Vagina (tissue), 2 donors: ENCODE data around the gene RFK.

ENCODE experiments used
- POLR2A ChIP-seq, 2 donors: fragments of 450-650 bp; IDR thresholded peaks; one replicate each; pipeline ENCODE4 v1.6.1; 2017; ENCODE audit warnings: antibody characterized with exemption in 2 of 2, mild to moderate bottlenecking in 2 of 2, moderate library complexity in 2 of 2
- POLR2AphosphoS5 ChIP-seq, 2 donors: sonication (generic); formaldehyde crosslinking; IDR thresholded peaks; one replicate each; pipeline ENCODE4 v1.9.0; 2017; ENCODE audit warnings: antibody characterized with exemption in 2 of 2, mild to moderate bottlenecking in 2 of 2, low read depth in 1 of 2; ENCODE audit not compliant: insufficient read depth in 1 of 2
- TF ChIP-seq, protein P1 (sequence below), 3 experiments: fragments of 450-650 bp in 2 of 3; fragments of 200-600 bp in 1 of 3; sonication (generic) in 1 of 3; IDR thresholded peaks; one replicate each; pipeline ENCODE4 v1.5.1; 2017 to 2019; ENCODE audit warnings: antibody characterized with exemption in 3 of 3, mild to moderate bottlenecking in 2 of 3, moderate library complexity in 2 of 3

DNA sequence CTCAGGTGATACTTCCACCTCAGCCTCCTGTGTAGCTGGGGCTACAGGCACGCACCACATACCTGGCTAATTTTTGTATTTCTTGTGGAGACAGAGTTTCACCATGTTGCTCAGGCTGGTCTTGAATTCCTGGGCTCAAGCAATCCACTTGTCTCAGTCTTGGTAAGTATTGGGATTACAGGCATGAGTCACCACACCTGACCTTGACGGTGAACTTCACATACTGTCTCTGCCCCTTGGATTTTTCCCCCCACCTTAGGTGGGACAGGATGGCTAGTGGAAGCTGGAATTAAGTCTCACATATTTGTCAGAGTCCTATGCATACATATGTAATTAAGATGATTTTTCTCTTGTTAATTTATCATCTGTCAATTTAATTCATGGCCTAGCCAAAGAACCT is 20.9 kb upstream of the RFK start:
- TF ChIP-seq POLR2AphosphoS5 (IDR thresholded peaks at IDR 0.05; ENCODE audit: insufficient read depth in 1 of 2, low read depth in 1 of 2) (no peak), POLR2A (IDR thresholded peaks at IDR 0.05) (no peak)
- TF ChIP-seq, protein P1, sequence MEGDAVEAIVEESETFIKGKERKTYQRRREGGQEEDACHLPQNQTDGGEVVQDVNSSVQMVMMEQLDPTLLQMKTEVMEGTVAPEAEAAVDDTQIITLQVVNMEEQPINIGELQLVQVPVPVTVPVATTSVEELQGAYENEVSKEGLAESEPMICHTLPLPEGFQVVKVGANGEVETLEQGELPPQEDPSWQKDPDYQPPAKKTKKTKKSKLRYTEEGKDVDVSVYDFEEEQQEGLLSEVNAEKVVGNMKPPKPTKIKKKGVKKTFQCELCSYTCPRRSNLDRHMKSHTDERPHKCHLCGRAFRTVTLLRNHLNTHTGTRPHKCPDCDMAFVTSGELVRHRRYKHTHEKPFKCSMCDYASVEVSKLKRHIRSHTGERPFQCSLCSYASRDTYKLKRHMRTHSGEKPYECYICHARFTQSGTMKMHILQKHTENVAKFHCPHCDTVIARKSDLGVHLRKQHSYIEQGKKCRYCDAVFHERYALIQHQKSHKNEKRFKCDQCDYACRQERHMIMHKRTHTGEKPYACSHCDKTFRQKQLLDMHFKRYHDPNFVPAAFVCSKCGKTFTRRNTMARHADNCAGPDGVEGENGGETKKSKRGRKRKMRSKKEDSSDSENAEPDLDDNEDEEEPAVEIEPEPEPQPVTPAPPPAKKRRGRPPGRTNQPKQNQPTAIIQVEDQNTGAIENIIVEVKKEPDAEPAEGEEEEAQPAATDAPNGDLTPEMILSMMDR (IDR thresholded peaks at IDR 0.05) = no peak
